Stimulated activated effector memory CD8-positive, alpha-beta T cell treated with anti-CD3 and anti-CD28 coated beads, Interleukin-12 subunit alpha, Interleukin-12 subunit beta, amount 100 ng/mL, for 72 hours (primary cell): ENCODE measurements around the gene PLAAT2.

Experiments used
- ATAC-seq: fragments of 150-1000 bp; cut with Tn5 transposase; 2 replicates; pipeline ENCODE4 v1.10.0; 2021
- DNase-seq, 2 donors: peaks; one replicate each; pipeline ENCODE4 v3.0.0; 2021 to 2022; ENCODE audit warnings: low spot score in 2 of 2
- H3K27ac Mint-ChIP-seq: one replicate; pipeline ENCODE4 v1.8.0; 2022; ENCODE audit warnings: mild to moderate bottlenecking, mixed read lengths
- H3K36me3 Mint-ChIP-seq: one replicate; pipeline ENCODE4 v1.8.0; 2022; ENCODE audit warnings: mild to moderate bottlenecking, mixed read lengths
- H3K4me1 Mint-ChIP-seq: one replicate; pipeline ENCODE4 v1.8.0; 2022; ENCODE audit warnings: mixed read lengths
- H3K4me3 Mint-ChIP-seq: one replicate; pipeline ENCODE4 v1.8.0; 2022; ENCODE audit warnings: mild to moderate bottlenecking, mixed read lengths
- H3K9me3 Mint-ChIP-seq: one replicate; pipeline ENCODE4 v1.8.0; 2022; ENCODE audit warnings: mixed read lengths

Gene PLAAT2

GRCh38 chr11:63503492-63503891, 59.7 kb downstream of the PLAAT2 start:
- H3K36me3 Mint-ChIP-seq = no peaks in the 10 kb centered on the region
- no peak for ATAC-seq
- no peak overlapping the region for H3K27ac Mint-ChIP-seq
- no peaks in the 10 kb centered on the region for H3K4me1 Mint-ChIP-seq
- no peak overlapping the region for H3K4me3 Mint-ChIP-seq
- H3K9me3 Mint-ChIP-seq = peaks cover 3% of the 10 kb centered on the region
- no peak for DNase-seq
